T follicular helper cell (primary cell): ENCODE results near the gene SPATS2.
"Not testable (repeated sequence)": the region's sequence is repeated elsewhere in the genome, so short reads cannot be mapped to it uniquely, and the experiment has no call there.

Experiments used
- DNase-seq: peaks from one replicate; pipeline ENCODE4 v3.0.0-alpha.2; 2020; ENCODE audit warnings: low read depth

Gene SPATS2

DNA sequence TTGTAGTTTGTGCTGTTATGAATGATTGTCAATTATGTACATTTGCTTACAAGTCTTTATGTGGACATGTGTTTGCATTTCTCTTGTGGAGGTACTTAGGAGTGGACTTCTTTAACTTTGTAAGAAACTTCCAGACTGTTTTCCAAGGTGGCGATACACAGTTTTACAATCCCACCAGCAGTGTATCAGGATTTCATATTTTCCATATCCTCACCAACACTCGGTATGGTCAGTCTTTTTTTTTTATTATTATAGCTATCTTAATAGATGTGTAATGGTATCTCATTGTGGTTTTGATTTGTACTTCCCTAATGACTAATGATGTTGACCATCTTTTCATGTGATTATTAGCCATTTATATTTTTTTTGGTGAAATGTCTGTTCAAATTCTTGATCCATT lies 97.9 kb downstream of the SPATS2 start:
- no peak for DNase-seq

DNA sequence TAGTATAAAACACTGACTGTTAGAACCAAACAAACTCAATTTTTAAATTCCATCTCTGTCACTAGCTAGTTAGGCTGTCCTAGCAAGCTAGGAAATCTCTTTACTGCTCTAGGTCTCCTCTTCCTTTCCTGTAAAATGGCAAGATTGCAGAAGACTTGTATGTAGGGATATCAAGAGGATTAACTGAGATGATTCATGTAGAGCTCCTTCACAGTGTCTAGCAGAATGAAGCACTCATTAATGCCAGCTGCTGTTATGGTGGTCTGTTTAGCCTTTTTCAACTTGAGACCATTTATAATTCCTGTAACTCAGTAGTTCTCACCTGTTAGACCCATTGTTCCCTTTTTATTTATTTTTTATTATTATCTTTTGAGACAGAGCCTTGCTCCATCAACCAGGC lies 103.7 kb downstream of the SPATS2 start:
- DNase-seq = no peak

DNA sequence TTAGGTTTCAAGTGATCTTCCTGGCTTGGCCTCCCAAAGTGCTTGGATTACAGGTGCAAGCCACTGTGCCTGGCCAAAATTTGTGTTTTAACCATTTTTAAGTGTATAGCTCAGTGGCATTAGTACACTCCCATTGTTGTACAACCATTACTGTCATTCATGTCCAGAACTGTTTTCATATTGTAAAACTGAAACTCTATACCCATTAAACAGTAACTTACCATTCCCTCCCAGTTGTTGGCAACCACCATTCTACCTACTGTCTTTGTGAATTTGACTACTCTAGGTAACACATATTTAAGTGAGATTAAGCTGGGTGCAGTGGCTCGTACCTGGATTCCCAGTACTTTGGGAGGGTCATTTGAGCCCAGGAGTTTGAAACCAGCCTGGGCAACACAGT lies 104.3 kb downstream of the SPATS2 start:
- no peak for DNase-seq

DNA sequence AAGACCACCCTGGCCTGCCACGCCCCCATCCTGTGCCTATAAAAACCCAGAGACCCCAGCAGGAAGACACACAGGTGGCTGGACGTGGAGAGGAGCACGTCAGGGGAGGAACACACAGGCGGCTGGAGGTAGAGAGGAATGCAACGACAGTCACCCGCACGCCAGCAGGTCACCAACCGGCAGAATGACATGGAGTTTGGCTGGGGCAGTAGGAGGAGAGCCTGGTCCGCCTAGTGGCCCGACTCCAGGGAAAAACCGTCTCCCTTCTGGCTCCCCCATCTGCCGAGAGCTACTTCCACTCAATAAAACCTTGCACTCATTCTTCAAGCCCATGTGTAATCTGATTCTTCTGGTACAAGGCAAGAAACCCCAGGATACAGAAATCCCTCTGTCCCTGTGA lies 108.8 kb downstream of the SPATS2 start:
- DNase-seq = no peak

DNA sequence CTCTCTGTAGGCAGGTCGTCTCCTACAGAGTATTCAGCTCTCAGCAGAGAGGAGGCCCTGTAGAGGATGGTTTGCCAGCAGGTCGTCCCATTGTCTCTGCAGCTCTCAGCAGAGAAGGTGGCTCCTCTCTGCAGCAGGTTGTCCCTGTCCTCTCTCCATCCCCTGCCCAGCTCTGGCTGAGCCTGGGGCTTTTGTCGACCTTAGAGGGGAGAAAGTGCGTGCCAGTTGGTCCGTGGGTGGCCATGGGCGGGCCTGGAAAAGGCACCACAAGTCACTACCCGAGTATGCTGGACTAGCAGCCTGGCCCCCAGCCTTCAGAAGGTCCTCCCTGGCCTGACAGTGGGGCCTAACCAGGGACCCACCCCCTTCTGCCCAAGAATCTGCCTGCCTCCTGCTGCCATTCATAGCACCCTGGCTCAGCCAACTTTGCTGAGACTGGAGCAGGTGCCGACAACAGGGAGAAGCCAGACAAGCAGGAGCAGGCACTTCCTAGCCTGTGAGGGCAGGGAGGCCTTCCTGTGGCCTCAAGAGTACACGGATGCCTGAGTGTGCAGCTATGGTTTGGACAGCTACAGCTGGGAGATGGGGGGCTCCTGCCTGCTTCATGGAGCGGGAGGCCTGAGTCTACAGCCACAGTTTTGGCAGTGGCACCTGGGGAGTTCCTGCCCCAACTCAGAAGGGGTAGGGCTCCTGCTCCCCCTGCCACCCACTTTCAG lies 111.8 kb downstream of the SPATS2 start:
- DNase-seq = no peak

DNA sequence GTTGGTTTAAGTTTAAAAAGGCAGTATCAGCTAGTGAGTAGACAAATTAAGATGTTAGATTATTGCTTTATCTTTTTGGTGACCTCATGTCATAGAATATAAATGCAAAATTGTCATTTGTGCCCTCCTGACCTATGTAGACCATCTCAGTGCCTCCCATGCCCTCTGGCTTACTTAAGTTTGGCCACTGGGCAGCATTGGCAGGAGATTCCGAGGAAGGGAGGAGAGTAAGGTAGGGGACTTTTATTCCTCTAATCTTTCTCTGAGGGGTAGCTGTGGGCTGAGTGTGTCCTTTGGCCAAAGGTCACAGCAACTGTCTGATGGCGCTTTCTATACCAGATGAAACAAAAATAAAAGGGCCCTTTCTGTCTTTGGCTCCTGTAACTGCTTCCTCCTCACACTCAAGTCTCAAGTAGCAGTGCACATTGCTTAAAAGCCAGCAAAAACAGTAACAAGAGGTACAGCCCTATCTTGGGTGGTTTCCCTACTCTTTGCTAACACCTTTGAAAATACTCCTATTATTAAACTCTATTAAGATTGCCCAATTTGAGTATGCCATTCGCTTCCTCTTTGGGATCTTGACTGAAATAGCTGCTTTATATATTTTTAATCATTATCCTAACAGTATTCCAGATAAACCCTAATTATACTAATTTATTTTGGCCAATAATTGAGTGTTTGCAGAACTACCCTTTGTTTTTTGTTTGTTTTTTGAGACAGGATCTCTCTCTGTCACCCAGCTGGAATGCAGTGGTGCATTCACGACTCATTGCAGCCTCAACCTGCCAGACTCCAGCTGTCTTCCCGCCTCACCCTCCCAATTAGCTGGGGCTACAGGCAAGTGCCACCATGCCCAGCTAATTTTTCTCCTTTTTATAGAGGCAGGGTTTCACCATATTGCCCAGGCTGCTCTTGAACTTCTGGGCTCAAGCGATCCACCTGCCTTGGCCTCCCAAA lies 115.1 kb downstream of the SPATS2 start:
- no peak for DNase-seq

DNA sequence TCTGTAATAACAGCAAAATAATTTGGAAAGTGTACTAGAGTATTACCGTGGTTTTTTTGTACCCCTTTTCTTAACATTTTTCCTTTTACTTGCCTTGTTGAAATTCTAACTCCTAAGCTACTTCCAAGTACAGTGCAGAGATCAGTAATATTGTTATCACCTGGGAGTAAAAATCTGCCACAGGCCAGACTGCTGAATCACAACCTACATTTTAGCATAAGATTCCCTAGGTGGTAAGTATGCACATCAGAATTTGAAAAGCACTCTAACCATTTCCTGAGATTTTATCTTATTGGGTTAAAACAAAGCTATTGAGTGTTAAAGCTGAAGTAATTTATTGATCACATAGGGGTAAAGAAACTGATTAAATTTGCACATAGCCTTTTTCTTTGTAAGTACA lies 116.4 kb downstream of the SPATS2 start:
- DNase-seq = no peak

DNA sequence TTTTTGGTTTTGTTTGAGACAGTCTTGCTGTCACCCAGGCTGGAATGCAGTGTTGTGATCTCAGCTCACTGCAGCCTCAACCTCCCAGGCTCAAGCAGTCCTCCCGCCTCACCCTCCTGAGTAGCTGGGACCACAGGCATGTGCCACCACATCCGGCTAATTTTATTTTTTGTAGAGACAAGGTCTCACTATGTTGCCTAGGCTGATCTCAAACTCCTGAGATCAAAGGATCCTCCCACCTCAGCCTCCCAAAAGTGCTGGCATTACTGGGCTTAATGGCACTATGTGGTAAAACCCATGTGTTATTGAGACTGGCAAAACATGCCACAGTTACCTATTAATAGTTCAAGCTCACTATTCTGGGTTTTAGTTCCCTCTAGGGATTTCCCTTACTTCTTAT lies 120.3 kb downstream of the SPATS2 start:
- no peak for DNase-seq

DNA sequence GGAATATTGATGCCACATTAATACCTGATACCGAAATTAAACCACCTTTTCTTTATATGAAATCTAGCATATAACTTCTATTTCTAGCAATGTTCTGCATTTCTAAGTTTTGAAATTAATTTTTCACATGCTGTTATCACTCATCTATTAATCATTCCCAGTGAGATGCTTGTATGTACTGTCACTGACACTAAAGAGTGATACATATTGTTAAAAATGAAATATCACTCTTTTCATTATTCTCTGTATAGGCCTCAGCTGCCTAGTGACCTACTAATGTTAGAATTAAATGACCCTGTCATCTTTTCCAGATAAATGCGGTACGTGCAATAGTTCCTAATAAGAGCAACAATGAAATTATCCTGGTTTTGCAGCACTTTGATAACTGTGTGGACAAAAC lies 121.9 kb downstream of the SPATS2 start:
- no peak for DNase-seq

DNA sequence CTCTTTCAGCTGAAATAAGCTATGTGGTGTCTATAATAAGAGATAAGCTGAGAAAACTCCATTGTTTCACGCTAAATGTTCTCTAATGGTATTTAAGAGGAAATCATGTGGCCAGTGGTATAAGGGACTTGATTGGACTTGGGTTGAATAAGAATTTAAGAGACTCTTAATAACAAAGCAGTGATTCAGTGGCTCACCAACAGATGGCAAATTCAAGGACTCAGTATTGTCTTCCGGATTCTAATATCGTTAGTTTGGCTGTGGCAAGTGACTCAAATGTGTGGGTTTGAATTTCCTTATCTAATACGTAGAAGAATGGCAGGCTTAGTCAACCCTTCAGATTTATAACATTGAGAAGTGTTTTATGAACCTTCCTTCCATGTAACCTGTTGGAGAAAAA lies 122.5 kb downstream of the SPATS2 start:
- no peak for DNase-seq

DNA sequence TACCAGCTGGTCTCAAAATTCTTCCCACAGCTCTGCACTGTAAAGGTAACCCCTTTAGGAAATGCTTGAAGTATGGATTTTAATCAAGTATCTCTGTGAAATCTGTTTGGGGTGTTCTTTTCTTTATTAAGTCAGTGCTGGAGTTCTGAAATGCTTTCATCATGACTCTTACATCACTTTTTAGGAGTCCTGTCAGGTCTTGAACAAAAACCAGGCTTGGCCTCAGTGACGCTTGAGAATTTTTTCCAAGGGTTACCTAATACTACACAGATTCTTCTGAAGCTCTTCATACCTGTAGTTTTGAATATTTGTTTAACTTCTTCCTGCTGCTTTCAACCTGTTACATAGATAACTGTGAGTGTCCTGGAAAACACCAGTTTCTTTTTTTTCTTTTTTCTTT lies 124.6 kb downstream of the SPATS2 start:
- no peak for DNase-seq

DNA sequence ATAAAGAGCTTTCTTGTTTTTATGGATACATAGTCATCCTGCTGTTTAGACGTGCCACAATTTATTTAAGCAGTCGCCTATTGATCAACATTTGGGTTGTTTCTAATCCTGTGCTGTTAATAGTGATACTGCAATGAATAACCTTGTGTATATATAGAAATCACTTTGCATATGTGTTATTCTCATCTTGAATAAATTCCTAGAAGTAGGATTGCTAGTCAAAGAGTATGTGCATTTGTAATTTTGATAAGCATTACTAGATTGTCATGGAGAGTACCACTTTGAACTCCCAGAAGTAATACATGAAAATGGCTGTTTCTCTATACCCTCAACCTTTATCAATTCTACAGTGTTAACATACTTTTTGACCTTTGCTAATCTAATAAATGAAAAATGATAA lies 126.6 kb downstream of the SPATS2 start:
- DNase-seq = no peak

DNA sequence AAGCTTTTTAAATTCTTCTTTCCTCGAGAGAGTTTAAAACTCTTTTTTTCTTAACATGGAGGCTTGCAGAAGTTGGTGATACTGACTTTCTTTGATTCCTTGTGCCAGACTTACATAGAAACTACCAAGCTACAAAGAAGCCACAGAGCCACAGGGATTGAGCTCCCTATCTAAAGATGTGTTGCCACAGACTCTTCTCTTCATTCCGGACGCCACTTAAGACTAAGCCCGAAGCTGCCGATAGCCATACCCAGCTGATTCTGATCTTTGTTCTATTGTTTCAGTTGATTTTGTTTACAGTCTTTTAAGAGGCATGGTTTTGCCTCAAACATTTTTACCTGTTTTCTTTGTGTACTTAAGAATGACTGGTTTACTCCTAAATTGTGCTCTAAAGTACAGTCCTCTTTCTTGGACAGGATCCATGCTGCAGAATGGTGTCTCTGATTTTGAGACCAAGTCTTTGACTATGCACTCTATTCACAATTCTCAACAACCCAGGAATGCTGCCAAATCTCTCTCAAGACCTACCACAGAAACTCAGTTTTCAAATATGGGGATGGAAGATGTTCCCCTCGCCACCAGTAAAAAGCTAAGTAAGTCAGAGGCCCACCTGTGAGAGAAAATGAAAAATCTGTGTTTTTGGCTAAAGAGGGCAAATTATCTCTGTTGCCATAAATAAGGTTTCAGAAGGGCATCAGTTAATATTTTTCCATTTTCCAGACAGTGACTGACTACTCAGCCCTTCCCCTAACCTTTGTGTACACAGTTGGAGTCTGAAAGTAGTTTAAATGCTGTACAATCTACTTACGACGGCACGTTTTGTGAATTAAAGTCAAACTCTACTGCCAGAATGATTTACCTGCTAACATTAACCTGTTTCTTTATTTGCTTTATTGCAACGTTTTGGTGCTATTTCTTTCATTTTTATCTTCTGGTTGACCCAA lies 129.4 kb downstream of the SPATS2 start:
- DNase-seq = no peak

DNA sequence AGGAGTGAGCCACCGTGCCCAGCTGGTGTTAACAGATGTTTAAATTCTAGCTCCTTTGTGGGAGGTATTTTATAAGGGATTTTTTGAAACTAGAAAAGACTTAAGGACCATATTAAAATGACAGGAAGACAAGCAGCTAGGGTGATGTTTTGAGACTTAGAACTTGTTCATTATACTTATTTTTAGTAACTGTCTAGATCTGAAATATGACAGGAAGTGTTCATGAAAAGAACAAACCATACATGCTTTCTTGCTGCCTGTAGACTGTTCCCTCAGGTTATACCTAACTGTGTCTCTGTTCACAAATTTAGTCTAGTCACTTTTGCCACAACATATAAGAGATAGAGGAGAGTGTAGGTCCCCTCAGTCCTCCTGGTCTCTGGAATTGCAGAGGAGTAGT lies 134.6 kb downstream of the SPATS2 start:
- no peak for DNase-seq

DNA sequence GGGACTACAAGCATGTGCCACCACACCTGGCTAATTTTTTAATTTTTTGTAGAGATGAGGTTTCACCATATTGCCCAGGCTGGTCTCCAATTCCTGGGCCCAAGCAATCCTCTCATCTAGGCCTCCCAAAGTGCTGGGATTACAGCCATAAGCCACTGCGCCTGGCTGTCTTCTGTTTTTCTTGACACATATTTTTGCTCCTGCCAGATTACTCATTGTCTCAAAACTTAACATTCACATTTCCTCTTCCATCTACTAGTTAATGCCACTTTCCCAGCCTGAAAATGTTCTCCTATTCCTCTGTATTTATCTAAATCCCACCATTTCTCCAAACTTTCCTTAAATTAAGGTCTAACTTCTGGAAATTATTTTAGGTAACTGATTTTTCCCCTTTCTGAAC lies 135.3 kb downstream of the SPATS2 start:
- no peak for DNase-seq

DNA sequence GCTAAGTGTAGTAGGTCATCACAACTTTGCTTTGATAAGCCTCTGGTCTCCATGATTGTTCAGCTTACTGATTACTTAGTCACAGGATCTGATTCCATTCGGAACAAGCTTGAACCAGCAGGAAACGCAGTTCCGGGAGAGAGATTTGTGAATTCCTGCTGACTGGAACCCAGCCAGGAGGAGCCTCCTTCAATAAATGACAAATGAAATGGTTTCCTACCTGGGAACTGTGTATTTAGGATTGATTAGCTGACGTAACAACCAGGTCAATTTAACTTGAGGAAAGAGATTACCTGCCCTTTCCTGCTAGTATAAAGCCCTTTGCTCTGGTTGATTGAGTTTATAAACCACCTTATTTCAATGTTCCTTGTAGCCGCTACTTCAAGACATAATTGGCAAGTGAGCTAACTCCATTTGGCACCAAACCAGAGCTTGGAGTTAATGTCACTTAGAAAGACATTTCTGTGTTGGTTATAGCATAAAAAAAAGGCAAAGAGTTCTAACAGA lies 136.5 kb downstream of the SPATS2 start:
- no peak for DNase-seq

DNA sequence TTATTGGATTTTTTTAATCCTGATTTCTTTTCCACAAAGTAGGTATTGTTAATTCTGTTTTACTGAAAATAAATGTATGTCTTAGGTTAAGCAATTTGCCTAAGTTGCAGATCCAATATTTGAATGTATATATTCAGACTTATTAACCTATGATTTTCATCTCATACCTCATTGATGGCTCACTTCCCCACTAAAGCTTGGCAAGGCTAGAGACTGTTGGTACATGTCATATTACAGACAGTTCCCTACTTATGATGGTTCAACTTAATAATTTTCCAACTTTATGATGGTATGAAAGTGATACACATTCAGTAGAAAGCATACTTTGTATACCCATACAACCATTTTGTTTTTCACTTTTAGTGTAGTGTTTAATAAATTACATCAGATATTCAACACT lies 138.4 kb downstream of the SPATS2 start:
- no peak for DNase-seq

DNA sequence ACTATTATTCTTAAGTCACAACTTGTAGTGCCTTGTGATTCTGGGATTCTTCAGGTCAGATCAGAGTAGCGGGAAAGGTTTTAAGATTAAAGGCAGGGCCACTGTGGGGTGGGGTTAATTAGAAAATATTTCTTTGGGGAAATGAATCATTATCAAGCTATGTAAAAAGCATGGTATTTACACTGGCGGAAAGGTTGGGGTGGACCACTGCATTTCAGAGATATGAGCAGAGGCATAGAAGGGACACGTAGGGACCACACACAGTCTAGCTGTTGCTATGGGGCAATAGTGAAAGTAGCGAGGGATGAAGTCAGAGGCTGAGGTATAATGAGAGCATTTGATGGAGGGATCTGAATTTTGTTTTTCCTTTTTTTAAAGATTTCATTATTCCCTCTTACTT lies 139.9 kb downstream of the SPATS2 start:
- no peak for DNase-seq

DNA sequence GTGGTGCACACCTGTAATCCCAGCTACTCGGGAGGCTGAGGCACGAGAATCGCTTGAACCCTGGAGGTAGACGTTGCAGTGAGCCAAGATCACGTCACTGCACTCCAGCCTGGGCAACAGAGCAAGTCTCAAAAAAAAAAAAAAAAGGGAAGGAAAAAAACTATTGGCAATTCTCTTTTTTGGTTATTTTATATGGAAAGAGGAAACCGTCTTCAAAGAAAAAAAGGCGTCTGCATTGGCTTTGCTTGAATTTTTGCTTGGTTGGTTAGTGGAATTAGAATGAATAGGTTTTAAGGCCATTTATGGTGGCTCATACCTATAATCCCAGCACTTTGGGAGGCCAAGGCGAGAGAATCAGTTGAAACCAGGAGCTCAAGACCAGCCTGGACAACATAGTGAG lies 142.4 kb downstream of the SPATS2 start:
- not testable (repeated sequence) for DNase-seq

DNA sequence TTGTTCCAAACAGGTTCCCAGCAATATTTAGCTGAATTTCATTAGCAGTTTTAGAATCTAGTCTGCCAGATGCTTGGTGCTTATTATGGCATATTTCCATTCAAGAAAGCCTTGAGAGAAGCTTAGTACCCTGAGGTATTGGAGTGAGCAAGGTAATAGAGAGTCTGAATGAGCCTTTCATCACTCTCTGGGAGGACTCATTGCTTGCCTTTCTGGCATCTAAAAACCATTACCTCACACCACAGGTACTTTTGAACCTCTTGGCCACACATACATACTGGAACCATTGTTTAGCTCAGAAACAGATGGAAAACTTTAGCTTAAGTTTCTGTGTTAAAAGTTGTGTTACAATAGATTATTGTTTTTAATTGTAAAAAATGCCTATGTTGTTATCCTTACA lies 144.1 kb downstream of the SPATS2 start:
- no peak for DNase-seq

DNA sequence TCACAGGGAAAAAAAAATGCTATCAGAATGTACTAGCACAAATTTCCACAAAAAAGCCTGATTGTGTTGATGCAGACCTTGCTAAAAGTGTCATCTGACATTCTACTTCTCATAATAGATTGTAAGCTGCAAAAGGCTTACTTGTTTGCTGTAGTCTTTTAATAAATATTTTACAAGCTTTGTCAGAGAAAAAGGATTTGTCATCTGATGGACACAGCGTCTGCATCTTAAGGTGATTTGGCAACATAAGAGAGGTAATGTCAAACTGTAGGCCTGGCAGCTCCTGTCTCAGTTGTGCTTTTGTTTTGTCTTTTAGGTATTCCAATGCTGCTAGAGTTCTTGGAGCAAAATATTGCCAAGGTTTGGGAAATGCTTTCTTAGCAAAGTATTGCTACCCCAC lies 145.3 kb downstream of the SPATS2 start:
- DNase-seq = no peak

DNA sequence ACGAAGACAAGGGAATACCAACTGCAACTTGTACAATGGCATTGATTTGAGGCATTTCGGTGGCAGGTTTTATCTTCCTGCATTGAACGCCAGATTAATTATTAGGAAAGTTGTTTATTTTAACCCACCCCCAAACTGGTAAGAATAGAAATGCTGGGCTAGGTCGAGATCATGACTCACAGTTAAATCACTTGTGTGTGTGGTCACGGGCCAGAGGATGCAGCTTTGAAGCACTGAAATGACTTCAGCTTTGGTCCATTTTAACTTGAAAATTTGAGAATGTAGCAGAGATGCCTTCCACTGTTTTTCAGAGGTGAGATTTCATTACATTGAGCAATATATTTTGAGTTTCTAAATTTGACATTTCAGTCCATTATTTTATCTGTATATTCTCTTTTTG lies 148.0 kb downstream of the SPATS2 start:
- no peak for DNase-seq
